Heart right ventricle (tissue), 16 donors: Measurements from ENCODE around the gene MAOA. TPM values are rescaled to one million over a fixed set of nuclear protein-coding genes. Genes with fewer than 3 reads are reported as not detected.

Experiments
- ATAC-seq, 8 donors: fragments of 200-7000 bp; cut with Tn5 transposase; one replicate each; pipeline ENCODE4 v1.9.1; 2020; ENCODE audit warnings: mild to moderate bottlenecking in 8 of 8, moderate library complexity in 8 of 8, moderate number of reproducible peaks in 1 of 8
- DNase-seq, 2 donors: peaks; one replicate each; pipeline ENCODE4 v3.0.0-alpha.2; 2020
- H3K27ac ChIP-seq, 10 donors: fragments of 200-600 bp; sonication (generic) in 2 of 10; one replicate each; pipeline versions ENCODE4 v1.5.0 to v1.8.0; 2020 to 2022; ENCODE audit warnings: mild to moderate bottlenecking in 3 of 10
- H3K27me3 ChIP-seq, 7 donors: fragments of 200-600 bp; one replicate each; pipeline ENCODE4 v1.8.0; 2021 to 2022; ENCODE audit warnings: mild to moderate bottlenecking in 2 of 7
- H3K36me3 ChIP-seq, 9 donors: fragments of 200-600 bp; sonication (generic) in 1 of 9; one replicate each; pipeline versions ENCODE4 v1.5.0 to v1.8.0; 2020 to 2022; ENCODE audit warnings: mild to moderate bottlenecking in 2 of 9
- H3K4me1 ChIP-seq, 9 donors: fragments of 200-600 bp; sonication (generic) in 1 of 9; one replicate each; pipeline versions ENCODE4 v1.5.0 to v1.8.0; 2020 to 2022; ENCODE audit warnings: mild to moderate bottlenecking in 4 of 9
- H3K4me3 ChIP-seq, 10 donors: fragments of 200-600 bp; sonication (generic) in 2 of 10; one replicate each; pipeline versions ENCODE4 v1.5.0 to v1.8.0; 2020 to 2022; ENCODE audit warnings: mild to moderate bottlenecking in 7 of 10, moderate library complexity in 2 of 10
- H3K9me3 ChIP-seq, 11 donors: fragments of 200-600 bp in 10 of 11; sonication (generic) in 2 of 11; one replicate each; pipeline versions ENCODE4 v1.5.0 to v1.8.0; 2013 to 2022; ENCODE audit warnings: mild to moderate bottlenecking in 2 of 11, control low read depth in 1 of 11, moderate library complexity in 1 of 11
- CTCF ChIP-seq, 9 donors: fragments of 200-600 bp; sonication (generic) in 2 of 9; IDR thresholded peaks; one replicate each; pipeline versions ENCODE4 v1.5.0 to v1.8.0; 2021 to 2022; ENCODE audit warnings: antibody characterized with exemption in 9 of 9, mild to moderate bottlenecking in 5 of 9, moderate library complexity in 1 of 9
- WGBS, 2 donors: extraction: QIAGEN DNeasy Blood & Tissue Kit; methylation state at CpG; one replicate each; pipeline ENCODE4 v1.1.7; 2013; ENCODE audit warnings: inconsistent platforms in 1 of 2; 5-methylcytosine and 5-hydroxymethylcytosine counted together
- intact Hi-C, 10 donors: fragments of 100-400 bp; cut with DNase I; formaldehyde crosslinking; loops; one replicate each; pipeline versions ENCODE4 v1.11.1 to v1.14.2; 2022
- polyA plus RNA-seq, 2 donors: library from polyadenylated mRNA; stranded (reverse); fragments of 200-250 nt; gene quantifications; one replicate each; pipeline ENCODE4 v1.2.3, GENCODE V29; 2013
- total RNA-seq, 10 donors: library from RNA; stranded (reverse); fragmentation: NEBNext Ultra II Directional in 3 of 10; extraction: Animal tissue kit (Norgen Biotek cat#: 25700) in 3 of 10; gene quantifications; one replicate each; pipeline versions ENCODE4 v1.2.1 to v1.2.4, GENCODE V29; 2021 to 2023
- donor health status: Arrhythmogenic right ventricular cardiomyopathy.
- donor health status: ischemic (EF 13 %, LVEDD 7.1; RV severe dilation, severe dysfunction).
- donor health status: healthy with polysubstance abuse.
- donor health status: DM: no; HTN: yes; CAD: no.
- donor health status: DM: no; HTN: no; CAD: no.
- donor health status: ischemic (EF 25% LVEDD 6.9; RV normal size, moderate dysfunction).
- donor health status: ischemic (EF 25% LVEDD 5.7; RV mildly dilated, moderate dysfunction).
- donor health status: healthy.
- donor health status: DM: yes; HTN: yes; CAD: no.
- donor health status: Ischemic cardiomyopathy.
- donor health status: ischemic (EF 35%, LVEDD 5.7; RV mildly dilated, moderate dysfunction).
- donor health status: nonischemic (EF 11% LVEDD 7.7; RV severe dilation, severe dysfunction).
- donor health status: DM: yes; HTN: yes; CAD: no.
- donor health status: PGD.
- donor health status: ischemic (EF 29% LVEDD 5.4; RV normal size, mild dysfunction).
- donor health status: nonischemic (EF 23%, LVEDD 6.1; RV moderate dilation, normal function).

MAOA gene
- total and polyA plus RNA-seq, 12 donors, result 25.7 to 152 (median 87.8) TPM

GRCh38 chrX:43688586-43688985, 32.5 kb downstream of the MAOA start:
- Histone ChIP-seq H3K27me3 (peaks cover 0 to 20% (median 0%) of the 10 kb centered on the region in 7 donors), H3K36me3 (no peaks in the 10 kb centered on the region), H3K9me3 (no peaks in the 10 kb centered on the region), H3K27ac (no peak overlapping the region), H3K4me1 (peaks cover 0 to 16% (median 0%) of the 10 kb centered on the region in 9 donors), H3K4me3 (no peak overlapping the region)
- no peak for TF ChIP-seq CTCF (IDR thresholded peaks at IDR 0.05)
- intact Hi-C loops, result no loop called here
- DNase-seq (no peak), ATAC-seq (no peak)
- WGBS, 2 donors, result 100% methylated on average over 1 of the region's 1 CpG

GRCh38 chrX:43693602-43694406, 37.7 kb downstream of the MAOA start:
- DNase-seq (no peak), ATAC-seq (peak in 6 of 8 donors; percentile 16 to 61 (median 46))
- WGBS, 2 donors, result 58 to 66% methylated on average over 3 of the region's 3 CpGs
- peak overlapping the region in 5 of 10 donors; percentile 13 to 48 (median 28) for H3K27ac ChIP-seq
- intact Hi-C loops, result no loop called here
- H3K4me3 ChIP-seq, result no peak overlapping the region
- no peaks in the 10 kb centered on the region for H3K36me3 ChIP-seq
- no peak for TF ChIP-seq CTCF (IDR thresholded peaks at IDR 0.05)
- no peaks in the 10 kb centered on the region for H3K9me3 ChIP-seq
- H3K4me1 ChIP-seq, result peaks cover 0 to 23% (median 0%) of the 10 kb centered on the region in 9 donors
- H3K27me3 ChIP-seq, result peaks cover 0 to 17% (median 0%) of the 10 kb centered on the region in 7 donors

GRCh38 chrX:43699475-43699874, 43.4 kb downstream of the MAOA start:
- H3K27me3 ChIP-seq, result peaks cover 0 to 62% (median 0%) of the 10 kb centered on the region in 7 donors
- no peak overlapping the region for H3K4me3 ChIP-seq
- DNase-seq (no peak), ATAC-seq (no peak)
- 89 to 93% methylated on average over 3 of the region's 3 CpGs for WGBS, 2 donors
- no peaks in the 10 kb centered on the region for H3K9me3 ChIP-seq
- H3K36me3 ChIP-seq, result no peaks in the 10 kb centered on the region
- peaks cover 0 to 39% (median 20%) of the 10 kb centered on the region in 9 donors for H3K4me1 ChIP-seq
- H3K27ac ChIP-seq, result no peak overlapping the region
- TF ChIP-seq CTCF (IDR thresholded peaks at IDR 0.05), result no peak
- intact Hi-C loops, result no loop called here

- ATAC-seq, result no peak
Measured at GRCh38 chrX:43702079-43702524, 46.0 kb downstream of the MAOA start.

More at GRCh38 chrX:43702079-43702524, 46.0 kb downstream of the MAOA start:
- peak overlapping the region in 9 of 10 donors; percentile 48 to 85 (median 71) for H3K27ac ChIP-seq
- WGBS, 2 donors, result 42 to 48% methylated on average over 2 of the region's 2 CpGs
- H3K4me3 ChIP-seq, result no peak overlapping the region
- DNase-seq, result no peak
- intact Hi-C loops, result loop anchor here in 4 of 10 donors (5.0 to 10.0 kb wide), 2 partner anchors 45 to 47 kb away; partner anchors contain the start of gene MAOA (in 4 of the 4)
- peaks cover 0 to 61% (median 0%) of the 10 kb centered on the region in 7 donors for H3K27me3 ChIP-seq
- no peaks in the 10 kb centered on the region for H3K9me3 ChIP-seq
- H3K4me1 ChIP-seq, result peaks cover 0 to 40% (median 24%) of the 10 kb centered on the region in 9 donors
- TF ChIP-seq CTCF (IDR thresholded peaks at IDR 0.05), result no peak
- H3K36me3 ChIP-seq, result no peaks in the 10 kb centered on the region
